ENCODE measurements around the gene ESCO1. TPM values are rescaled to one million over a fixed set of nuclear protein-coding genes. Genes with fewer than 3 reads are reported as not detected.

The ESCO1 gene
- total RNA-seq, 1 donor from 2014 or later: 42.6 TPM

DNA sequence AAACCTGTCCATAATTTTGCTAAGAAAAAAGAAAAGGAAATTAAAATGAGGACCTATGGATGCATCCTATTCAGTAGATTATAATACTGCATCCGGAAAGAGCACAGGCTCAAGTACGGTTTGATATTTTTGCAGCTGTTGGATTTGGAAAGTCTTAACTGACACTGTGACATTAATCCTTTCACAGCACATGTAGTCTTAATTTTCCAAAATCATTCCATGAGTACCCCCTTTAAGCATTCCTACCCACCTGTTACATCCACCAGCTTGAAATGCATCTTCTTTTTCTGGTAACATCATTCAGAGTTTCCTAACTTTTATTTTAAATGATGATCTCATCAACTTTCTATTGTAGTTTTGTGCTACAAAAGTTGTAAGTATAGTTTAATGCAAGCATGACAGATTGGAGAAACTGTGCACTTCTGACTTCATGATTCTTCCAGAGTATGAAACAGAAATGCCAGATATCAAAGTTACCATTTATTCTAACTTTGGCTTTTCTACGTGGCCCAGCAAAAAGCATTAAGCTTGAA is 113.5 kb downstream of the ESCO1 start:
- DNase-seq: no peak

DNA sequence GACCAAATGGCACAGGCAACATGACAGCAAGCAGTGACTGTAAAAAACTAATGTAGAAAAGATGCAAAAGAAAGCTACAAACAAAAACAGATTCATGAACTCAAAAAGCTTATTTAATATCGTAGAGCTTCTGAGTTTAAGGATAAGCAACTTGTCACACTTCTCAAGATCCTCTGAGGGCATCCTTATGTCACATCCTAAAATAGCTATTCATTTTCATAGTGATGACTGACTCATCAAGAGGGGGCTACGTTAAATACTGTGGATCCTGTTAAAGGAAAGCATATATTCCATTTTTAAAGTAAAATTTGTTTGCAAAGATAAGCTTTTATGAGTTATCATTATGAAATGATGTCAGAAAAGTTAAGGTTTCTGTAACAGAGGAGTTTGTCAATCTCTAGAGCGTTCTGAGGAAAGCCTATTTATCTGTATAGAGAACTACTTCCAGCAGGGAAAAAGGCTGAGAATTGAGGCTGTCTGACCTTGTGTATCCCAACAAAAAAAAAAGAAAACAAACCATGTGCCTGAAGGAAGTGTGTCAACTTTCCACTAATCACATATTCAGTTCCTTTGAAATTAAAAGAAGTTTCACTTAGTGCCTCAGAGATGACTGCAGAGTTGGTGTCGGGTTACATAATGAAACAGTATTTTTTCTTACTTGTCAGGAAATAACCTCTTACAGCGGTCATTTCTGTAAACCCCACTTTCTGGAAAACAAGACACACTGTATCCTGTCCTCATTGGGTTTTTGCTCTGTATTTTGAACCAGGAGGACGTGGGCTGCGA is 115.5 kb downstream of the ESCO1 start:
- no peak for DNase-seq

DNA sequence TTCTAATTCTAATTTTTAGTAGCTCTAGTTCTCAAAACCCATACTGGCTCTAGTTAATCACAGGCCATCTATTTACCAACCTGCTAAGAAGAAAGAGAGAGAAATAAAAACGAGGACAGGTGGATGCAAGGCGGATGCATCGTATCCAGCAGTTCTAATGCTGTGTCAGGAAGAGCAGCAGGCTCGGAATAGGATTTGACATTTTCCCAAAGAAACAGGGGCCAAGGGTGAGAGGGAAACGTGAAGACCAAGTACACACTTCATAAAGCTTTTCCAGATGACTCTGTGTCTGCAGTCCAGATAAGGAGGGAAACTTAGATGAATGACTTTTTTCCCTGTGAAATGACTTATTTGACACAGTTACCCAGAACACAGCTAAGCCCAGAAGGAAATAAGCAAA is 117.5 kb downstream of the ESCO1 start:
- no peak for DNase-seq

DNA sequence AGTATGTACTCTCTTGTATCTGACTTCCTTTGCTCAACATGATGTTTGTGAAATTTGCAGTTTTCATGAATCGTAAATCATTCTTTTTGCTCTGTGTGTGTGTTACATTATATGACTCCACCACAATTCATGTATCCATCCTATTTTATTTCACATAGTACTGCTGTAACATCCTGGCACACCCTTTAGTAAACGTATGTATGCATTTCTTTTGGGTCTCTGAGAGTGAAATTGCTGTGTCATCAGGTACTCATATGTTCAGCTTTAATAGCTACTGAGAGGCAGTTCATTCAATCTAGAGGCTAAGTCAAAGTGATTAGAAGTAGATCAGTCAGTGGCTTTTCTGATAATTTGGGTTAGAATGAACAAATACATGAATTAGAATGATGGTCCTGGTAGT is 118.8 kb downstream of the ESCO1 start:
- DNase-seq: no peak

GRCh38 chr18:21479721-21480120 is 120.8 kb downstream of the ESCO1 start:
- DNase-seq: no peak

Other genes with a start within 250 kb of the ESCO1 start
- 29.0 TPM for gene SNRPD1, start 11.6 kb upstream of the ESCO1 start, total RNA-seq
- gene ABHD3, start 104.1 kb upstream of the ESCO1 start, total RNA-seq: 13.4 TPM
- 99.2 TPM for gene MIB1, start 140.1 kb upstream of the ESCO1 start, total RNA-seq